NCI-H146 treated with DMSO at 0.1 percent for 48 hours (cell line): ENCODE results near the gene REEP5.
A peak's percentile ranks its signal among the peaks of the same experiment; 100 is the strongest.
"Not testable (repeated sequence)": the region's sequence is repeated elsewhere in the genome, so short reads cannot be mapped to it uniquely, and the experiment has no call there.

ENCODE experiments used
- DNase-seq: peaks from one replicate; lab custom pipeline; 2025; ENCODE audit not compliant: unreplicated experiment; lab: John Stamatoyannopoulos, UW

REEP5 gene

GRCh38 chr5:112933651-112934365 is 11.8 kb upstream of the REEP5 start:
- no peak for DNase-seq

DNA sequence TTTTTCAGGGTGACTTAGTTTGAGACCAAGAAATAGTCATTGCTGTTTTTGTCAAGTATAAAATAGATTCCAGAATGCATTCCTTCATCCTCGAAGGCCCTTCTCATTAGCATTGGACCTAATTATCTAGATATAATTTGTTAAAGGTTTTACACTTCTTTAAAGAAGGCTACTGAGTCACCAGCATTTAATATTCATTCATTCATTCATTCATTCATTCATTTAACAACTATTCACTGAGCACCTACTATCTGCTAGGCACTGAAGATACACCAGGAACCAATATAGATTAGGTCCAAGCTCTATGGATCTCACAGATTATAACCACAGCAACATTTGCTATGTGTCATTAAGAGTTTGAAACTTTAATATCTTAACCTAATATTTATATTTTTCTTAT is 11.1 kb upstream of the REEP5 start:
- DNase-seq: no peak

- DNase-seq: no peak
Measured at GRCh38 chr5:112931473-112931872, 9.4 kb upstream of the REEP5 start.

DNA sequence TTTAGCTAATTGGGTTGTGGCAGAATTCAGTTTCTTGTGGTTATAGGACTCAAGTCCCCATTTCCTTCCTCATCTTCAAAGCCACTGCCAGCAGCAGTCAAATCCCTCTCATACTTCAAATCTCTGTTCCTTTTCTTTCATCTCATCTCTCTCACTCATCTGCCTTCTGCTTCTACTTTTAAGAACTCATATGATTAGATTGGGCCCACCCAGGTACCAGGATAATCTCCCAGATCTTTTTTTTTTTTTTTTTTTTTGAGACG is 8.0 kb upstream of the REEP5 start:
- no peak for DNase-seq

- no peak for DNase-seq
Measured at GRCh38 chr5:112929336-112930081, 7.5 kb upstream of the REEP5 start.

- DNase-seq: no peak
Measured at GRCh38 chr5:112923988-112924387, 2.0 kb upstream of the REEP5 start.

GRCh38 chr5:112923148-112923917 is 1.3 kb upstream of the REEP5 start:
- DNase-seq: no peak

GRCh38 chr5:112921026-112921832 is 798 bp downstream of the REEP5 start:
- peak; percentile 58 for DNase-seq

- DNase-seq: no peak
Measured at GRCh38 chr5:112919972-112920371, 2.1 kb downstream of the REEP5 start.

DNA sequence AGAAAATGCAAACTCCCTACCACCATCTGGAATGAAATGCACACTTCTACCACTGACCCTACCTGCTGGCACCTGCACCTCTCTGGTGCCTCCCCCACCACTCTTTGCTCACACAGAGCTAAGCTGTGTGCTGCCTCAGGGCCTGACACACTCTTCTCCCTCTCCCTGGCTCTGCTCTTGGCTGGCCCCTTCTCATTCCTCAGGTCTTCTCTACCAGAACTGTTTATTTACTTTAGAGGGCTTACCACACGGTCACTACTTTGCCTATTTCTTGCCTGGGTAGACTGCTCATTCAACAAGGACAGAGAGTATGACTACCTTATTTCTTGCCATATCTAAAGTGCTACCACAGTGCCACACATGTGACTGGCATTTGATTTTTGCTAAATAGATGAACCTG is 3.3 kb downstream of the REEP5 start:
- DNase-seq: no peak

DNA sequence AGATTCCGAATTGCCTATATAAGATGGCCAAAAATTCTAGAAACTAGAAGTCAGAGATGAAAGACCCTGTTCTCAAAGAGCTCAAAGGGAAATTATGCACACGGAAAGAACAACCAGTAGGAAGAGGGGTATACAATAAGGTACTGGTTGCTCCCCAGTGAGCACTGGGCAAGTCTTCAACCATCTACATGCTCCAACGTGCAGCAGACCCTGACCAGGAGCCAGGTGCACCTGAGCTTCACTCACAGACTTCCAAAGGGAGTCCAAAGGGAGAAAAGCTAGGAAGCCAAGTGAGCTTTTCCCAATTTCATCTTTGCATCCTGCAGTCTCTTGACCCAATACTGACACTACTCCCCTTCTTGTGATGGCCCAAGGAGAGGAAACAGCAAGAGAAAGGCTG is 3.9 kb downstream of the REEP5 start:
- DNase-seq: no peak

- no peak for DNase-seq
Measured at GRCh38 chr5:112917453-112917995, 4.5 kb downstream of the REEP5 start.

DNA sequence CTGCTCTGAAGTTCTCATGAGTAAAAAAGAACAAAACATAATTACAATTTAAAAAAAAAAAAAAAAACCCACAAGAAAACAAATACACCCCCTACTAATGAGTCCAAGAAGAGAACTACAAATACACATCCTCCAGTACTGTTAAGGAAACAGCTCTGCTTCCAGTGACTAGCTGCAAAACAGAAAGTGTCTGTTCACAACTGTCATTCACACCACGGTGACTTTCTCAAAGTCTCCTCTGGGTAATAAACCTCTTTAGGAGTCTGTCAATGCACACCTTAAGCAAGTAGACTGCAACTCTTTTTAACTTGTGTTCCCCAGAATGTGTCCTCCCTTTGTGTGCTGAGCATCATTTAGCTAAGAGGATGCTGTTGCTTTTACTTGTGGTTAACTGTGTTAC is 6.2 kb downstream of the REEP5 start:
- DNase-seq: no peak

GRCh38 chr5:112914584-112914983 is 7.4 kb downstream of the REEP5 start:
- DNase-seq: no peak

- no peak for DNase-seq
Measured at GRCh38 chr5:112910529-112910928, 11.5 kb downstream of the REEP5 start.

- no peak for DNase-seq
Measured at GRCh38 chr5:112908854-112909253, 13.2 kb downstream of the REEP5 start.

DNA sequence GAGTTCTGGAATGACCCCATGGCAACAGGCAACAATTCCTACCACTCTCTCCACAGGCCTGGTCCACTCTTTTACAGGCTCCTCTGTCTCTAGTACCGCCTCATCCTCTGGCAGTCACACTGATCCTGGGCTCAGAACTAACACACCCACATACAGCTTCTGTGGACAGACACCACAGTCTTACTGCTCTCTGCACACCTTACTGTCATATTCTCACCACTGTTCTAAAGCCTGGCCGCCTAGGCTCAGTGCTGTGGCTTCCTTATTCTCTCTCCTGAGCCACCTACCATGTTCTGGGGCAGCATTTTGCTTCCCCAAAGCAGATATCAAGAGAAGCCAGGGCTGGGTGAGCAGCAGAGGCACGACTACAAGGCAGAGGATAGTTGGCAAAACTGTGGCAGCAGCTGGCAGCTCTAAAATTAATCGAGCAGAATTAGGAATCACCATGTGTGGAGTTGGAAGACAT is 14.8 kb downstream of the REEP5 start:
- no peak for DNase-seq

DNA sequence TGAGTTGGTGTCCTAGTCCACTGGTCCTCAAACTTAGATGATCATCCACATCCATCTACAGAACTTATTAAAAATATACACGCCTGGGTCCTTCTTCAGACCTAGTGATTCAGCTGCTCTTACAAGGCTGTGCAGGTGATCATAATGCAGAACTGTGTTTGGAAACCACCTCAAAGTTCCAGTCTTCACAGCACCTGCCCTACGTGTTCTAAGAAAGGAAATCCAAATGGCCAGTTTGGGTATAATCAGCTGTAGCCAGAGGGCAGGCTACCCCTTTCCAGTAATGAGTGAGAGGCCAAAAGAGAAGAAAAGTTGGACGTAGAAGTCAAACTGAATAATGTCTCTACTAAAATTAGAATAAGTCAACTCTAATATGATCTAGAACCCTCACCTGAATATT is 15.4 kb downstream of the REEP5 start:
- no peak for DNase-seq

DNA sequence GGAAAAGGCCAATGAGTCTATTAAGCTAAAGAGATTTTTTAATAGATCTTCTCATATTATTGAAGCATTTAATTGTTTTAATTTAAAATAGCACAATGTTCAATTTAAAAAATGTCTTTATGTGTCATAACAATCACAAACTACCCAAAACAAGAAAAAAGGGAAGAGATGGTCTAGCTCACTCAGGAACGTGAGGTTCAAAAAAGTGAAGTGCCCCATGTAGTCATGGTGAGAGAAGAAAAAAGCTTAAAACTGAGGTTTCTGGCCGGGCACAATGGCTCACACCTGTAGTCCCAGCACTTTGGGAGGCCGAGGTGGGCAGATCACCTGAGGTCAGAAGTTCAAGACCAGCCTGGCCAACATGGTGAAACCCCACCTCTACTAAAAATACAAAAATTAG is 17.0 kb downstream of the REEP5 start:
- DNase-seq: not testable (repeated sequence)

- DNase-seq: no peak
Measured at GRCh38 chr5:112902561-112902960, 19.5 kb downstream of the REEP5 start.

- DNase-seq: no peak
Measured at GRCh38 chr5:112895682-112896081, 26.3 kb downstream of the REEP5 start.
